Transverse colon (tissue), 4 donors: ENCODE results near the gene NETO2. TPM values are rescaled to one million over a fixed set of nuclear protein-coding genes. Genes with fewer than 3 reads are reported as not detected.
A peak's percentile ranks its signal among the peaks of the same experiment; 100 is the strongest.

Experiments used
- DNase-seq: peaks from one replicate; pipeline ENCODE4 v3.0.0-alpha.2; 2019
- H3K27ac ChIP-seq, 4 donors: fragments of 200-600 bp; sonication (generic); 2 replicates each; pipeline ENCODE4 v1.5.1; 2016 to 2018; ENCODE audit warnings: inconsistent platforms in 4 of 4
- H3K27me3 ChIP-seq: fragments of 200-600 bp; sonication (generic); 2 replicates; pipeline ENCODE4 v1.5.1; 2017; ENCODE audit warnings: inconsistent platforms
- H3K36me3 ChIP-seq, 4 donors: fragments of 200-600 bp; sonication (generic); 2 replicates each; pipeline ENCODE4 v1.5.1; 2017 to 2019; ENCODE audit warnings: inconsistent platforms in 4 of 4
- H3K4me1 ChIP-seq, 4 donors: fragments of 200-600 bp; sonication (generic); 2 replicates each; pipeline ENCODE4 v1.5.1; 2017 to 2020; ENCODE audit warnings: inconsistent platforms in 4 of 4
- H3K4me3 ChIP-seq, 4 donors: fragments of 200-600 bp; sonication (generic); 1 replicate in 1 of 4; 2 replicates in 3 of 4; pipeline versions ENCODE4 v1.5.1 to v1.6.1; 2017 to 2019; ENCODE audit warnings: inconsistent platforms in 4 of 4
- H3K9me3 ChIP-seq, 2 donors: fragments of 200-600 bp; sonication (generic); 2 replicates each; pipeline ENCODE4 v1.5.1; 2017 to 2019; ENCODE audit warnings: inconsistent platforms in 2 of 2
- CTCF ChIP-seq, 5 experiments: fragments of 200-600 bp in 3 of 5; fragments of 450-650 bp in 2 of 5; sonication (generic) in 3 of 5; IDR thresholded peaks; 1 replicate in 2 of 5; 2 replicates in 3 of 5; pipeline ENCODE4 v1.5.1; 2016 to 2017; ENCODE audit warnings: antibody characterized with exemption in 5 of 5, inconsistent platforms in 3 of 5, mild to moderate bottlenecking in 2 of 5, moderate library complexity in 1 of 5
- EP300 ChIP-seq: sonication (generic); formaldehyde crosslinking; IDR thresholded peaks from one replicate; pipeline ENCODE4 v1.6.1; 2017; ENCODE audit warnings: antibody characterized with exemption, low read depth
- POLR2A ChIP-seq: fragments of 450-650 bp; IDR thresholded peaks from one replicate; pipeline ENCODE4 v1.6.1; 2016; ENCODE audit warnings: antibody characterized with exemption, mild to moderate bottlenecking, moderate library complexity
- POLR2AphosphoS5 ChIP-seq, 3 donors: sonication (generic); formaldehyde crosslinking; IDR thresholded peaks; one replicate each; pipeline ENCODE4 v1.6.1; 2016; ENCODE audit warnings: antibody characterized with exemption in 3 of 3
- WGBS, 2 donors: methylation state at CpG; one replicate each; pipeline ENCODE4 v1.1.5; 2018; ENCODE audit warnings: low coverage in 1 of 2; 5-methylcytosine and 5-hydroxymethylcytosine counted together
- in situ Hi-C, 4 donors: fragments of 200-750 bp; cut with MboI; loops; one replicate each; pipeline versions ENCODE4 v1.15.0 to v1.15.1; 2017; ENCODE audit warnings: low sequenced_read_pairs in 3 of 4, low pct_ligation_motif_present in 1 of 4, low pct_unique_long_range_greater_than_20kb in 1 of 4
- intact Hi-C: fragments of 100-400 bp; cut with DNase I; formaldehyde crosslinking; loops from one replicate; pipeline ENCODE4 v1.15.1; 2023; ENCODE audit warnings: low total_unique reads
- total RNA-seq, 4 donors: library from RNA; depleted of rRNA; stranded (reverse); fragments of >200 nt; gene quantifications; one replicate each; pipeline ENCODE4 v1.1.0, GENCODE V29; 2016

The NETO2 gene
- total RNA-seq, 4 donors from 2014 or later: 5.0 to 31.7 (median 15.9) TPM

- H3K4me3 ChIP-seq: no peak overlapping the region
- H3K27ac ChIP-seq: no peak overlapping the region
- intact Hi-C loops (no loop called here), in situ Hi-C loops (no loop called here)
- no peaks in the 10 kb centered on the region for H3K9me3 ChIP-seq
- 88% methylated on average over 3 of the region's 3 CpGs; no CpG with 5 or more reads in 1 of the 2 donors for WGBS, 2 donors
- DNase-seq: no peak
- peaks cover 7% of the 10 kb centered on the region for H3K27me3 ChIP-seq
- H3K36me3 ChIP-seq: peaks cover 0 to 14% (median 2%) of the 10 kb centered on the region in 4 donors
- H3K4me1 ChIP-seq: no peaks in the 10 kb centered on the region
- TF ChIP-seq POLR2AphosphoS5 (IDR thresholded peaks at IDR 0.05) (no peak), EP300 (no peak), POLR2A (no peak), CTCF (IDR thresholded peaks at IDR 0.05) (no peak)
Measured at GRCh38 chr16:47150067-47150466, 6.3 kb upstream of the NETO2 start.

DNA sequence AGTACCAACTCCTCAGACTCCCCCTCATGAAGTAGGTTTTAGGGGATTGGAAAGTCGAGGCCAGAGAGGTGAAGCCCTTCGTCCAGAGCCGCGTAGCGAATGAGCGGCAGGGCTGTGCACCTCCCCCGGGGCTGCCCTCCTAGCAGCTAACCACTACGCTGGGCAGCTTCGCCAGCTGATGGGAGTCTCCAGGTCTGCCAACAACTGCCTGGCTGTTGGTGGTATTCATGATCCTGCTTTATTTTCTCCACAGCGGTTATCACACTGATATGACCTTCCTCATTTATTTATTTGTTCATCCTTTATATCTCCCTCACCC lies 773 bp upstream of the NETO2 start:
- peak overlapping the region in 1 of 4 donors; percentile 59 for H3K27ac ChIP-seq
- peak overlapping the region in 3 of 4 donors; percentile 60 to 82 (median 60) for H3K4me3 ChIP-seq
- WGBS, 2 donors: 10 to 15% methylated on average over 2 to 10 of the region's 10 CpGs
- H3K4me1 ChIP-seq: peaks cover 3 to 25% (median 13%) of the 10 kb centered on the region in 4 donors
- no peaks in the 10 kb centered on the region for H3K9me3 ChIP-seq
- in situ Hi-C loops (loop anchor here (25.0 kb wide), 1 partner anchor 1018 kb away; the partner anchor contains the start of gene ABCC12 (in 4 of the 4)), intact Hi-C loops (loop anchor here (5.0 kb wide), 1 partner anchor 1013 kb away; the partner anchor contains the start of gene ABCC12)
- no peaks in the 10 kb centered on the region for H3K36me3 ChIP-seq
- peaks cover 41% of the 10 kb centered on the region for H3K27me3 ChIP-seq
- DNase-seq: no peak
- no peak for TF ChIP-seq POLR2A
- TF ChIP-seq CTCF (IDR thresholded peaks at IDR 0.05): peak in 1 of 5 experiments; percentile 13

DNA sequence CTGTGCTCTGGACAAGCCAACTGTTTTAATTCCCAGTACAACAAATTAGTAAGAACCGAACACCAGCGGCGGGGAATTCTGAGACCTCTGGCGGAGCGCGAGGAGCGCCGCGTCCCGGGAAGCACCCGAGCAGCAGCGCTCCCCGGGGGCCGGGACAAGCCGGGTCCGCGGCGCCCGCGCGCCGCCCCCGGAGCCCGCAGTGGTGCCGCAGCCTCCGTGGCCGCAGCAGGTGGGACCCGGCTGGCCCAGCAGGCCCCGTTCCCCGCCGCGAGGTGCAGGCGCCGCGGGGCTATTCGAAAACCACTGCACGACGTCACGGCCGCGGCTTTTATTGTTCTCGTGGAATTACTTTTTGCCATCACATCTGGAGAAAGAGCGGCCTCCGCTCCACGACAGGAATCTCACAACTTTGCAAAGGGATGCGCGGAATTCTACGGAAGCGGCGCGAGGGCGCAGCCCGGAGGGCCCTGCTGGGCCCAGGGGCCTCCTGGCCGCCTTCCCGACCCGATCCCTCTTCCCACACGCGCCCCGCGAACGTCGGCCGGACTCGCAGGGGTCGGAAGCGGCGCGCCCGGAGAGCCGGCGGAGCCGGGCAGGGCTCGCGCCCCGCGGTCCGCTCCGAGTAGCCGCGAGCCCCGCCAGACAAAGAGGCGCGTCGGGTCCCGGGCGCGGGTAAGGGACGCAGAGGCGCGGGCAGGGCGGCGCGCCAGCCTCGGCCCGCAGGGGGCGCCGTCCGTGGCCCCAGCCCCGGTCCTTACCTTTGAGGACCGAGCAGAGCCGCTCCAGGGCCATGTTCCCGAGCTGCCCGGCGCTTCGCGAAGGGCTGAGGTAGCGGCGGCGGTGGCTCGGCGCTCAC lies 696 bp downstream of the NETO2 start:
- in situ Hi-C loops (loop anchor here (25.0 kb wide), 1 partner anchor 1019 kb away; the partner anchor contains the start of gene ABCC12 (in 4 of the 4)), intact Hi-C loops (loop anchor here (5.0 kb wide), 1 partner anchor 1014 kb away; the partner anchor contains the start of gene ABCC12)
- H3K27ac ChIP-seq: peak overlapping the region; percentile 27 to 81 (median 72)
- H3K36me3 ChIP-seq: no peaks in the 10 kb centered on the region
- H3K9me3 ChIP-seq: no peaks in the 10 kb centered on the region
- TF ChIP-seq POLR2AphosphoS5 (IDR thresholded peaks at IDR 0.05) (no peak), CTCF (IDR thresholded peaks at IDR 0.05) (peak in 4 of 5 experiments; percentile 46 to 71 (median 53))
- WGBS, 2 donors: 0% methylated on average over 3 to 69 of the region's 111 CpGs
- H3K4me3 ChIP-seq: peak overlapping the region; percentile 12 to 82 (median 60)
- peaks cover 3 to 25% (median 13%) of the 10 kb centered on the region in 4 donors for H3K4me1 ChIP-seq
- peak; percentile 76 for DNase-seq
- peaks cover 41% of the 10 kb centered on the region for H3K27me3 ChIP-seq

DNA sequence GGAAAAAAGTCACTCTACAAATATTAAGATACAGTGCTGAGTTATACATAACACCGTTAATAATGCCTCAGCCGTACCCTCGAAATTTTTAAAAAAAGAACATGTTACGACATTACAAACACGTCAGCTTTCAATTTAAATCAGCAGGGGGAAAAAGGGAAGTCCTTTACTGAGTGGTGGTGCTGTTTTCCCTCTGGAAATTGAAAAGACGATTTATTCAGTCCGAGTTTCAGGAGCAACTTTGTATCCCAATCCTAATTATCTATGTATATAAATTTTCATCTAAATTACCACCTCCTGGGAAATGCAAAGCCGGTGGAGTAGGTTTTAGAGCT lies 1.3 kb downstream of the NETO2 start:
- TF ChIP-seq POLR2A: no peak
- TF ChIP-seq EP300: no peak
- TF ChIP-seq CTCF (IDR thresholded peaks at IDR 0.05): no peak
- no peak for TF ChIP-seq POLR2AphosphoS5 (IDR thresholded peaks at IDR 0.05)
- WGBS, 2 donors: 0 to 3% methylated on average over 8 of the region's 8 CpGs
- Histone ChIP-seq H3K36me3 (no peaks in the 10 kb centered on the region), H3K27ac (peak overlapping the region in 3 of 4 donors; percentile 64 to 81 (median 79)), H3K27me3 (peaks cover 41% of the 10 kb centered on the region), H3K9me3 (no peaks in the 10 kb centered on the region), H3K4me1 (peaks cover 3 to 25% (median 13%) of the 10 kb centered on the region in 4 donors), H3K4me3 (peak overlapping the region in 3 of 4 donors; percentile 60 to 82 (median 60))
- in situ Hi-C loops (loop anchor here (25.0 kb wide), 1 partner anchor 1020 kb away; the partner anchor contains the start of gene ABCC12 (in 4 of the 4)), intact Hi-C loops (loop anchor here (5.0 kb wide), 1 partner anchor 1015 kb away; the partner anchor contains the start of gene ABCC12)
- DNase-seq: no peak
